K562 (cell line): Measurements from ENCODE around the gene ZSCAN12. TPM values are rescaled to one million over a fixed set of nuclear protein-coding genes. Genes with fewer than 3 reads are reported as not detected.

Experiments used
- BRF1 ChIP-seq: IDR thresholded peaks from 3 replicates; pipeline ENCODE4 v1.6.1; 2011; ENCODE audit warnings: borderline replicate concordance, mild to moderate bottlenecking; ENCODE audit not compliant: insufficient read length; ENCODE audit errors: extremely low read depth
- CAMTA2 ChIP-seq: fragments of 250-450 bp; sonication (Bioruptor Pico); conservative IDR thresholded peaks from 2 replicates; pipeline ENCODE4 v1.5.1; 2022
- CHCHD3 ChIP-seq: fragments of 250-450 bp; sonication (Bioruptor Pico); IDR thresholded peaks from 2 replicates; pipeline ENCODE4 v2.1.2; 2022; ENCODE audit warnings: mild to moderate bottlenecking
- CHD4 ChIP-seq: fragments of 200-600 bp; sonication (generic); IDR thresholded peaks from 3 replicates; pipeline ENCODE4 v1.6.1; 2012; ENCODE audit warnings: low read depth, mild to moderate bottlenecking, mixed read lengths, low read length, inconsistent platforms; ENCODE audit not compliant: insufficient read depth, insufficient replicate concordance, poor library complexity, severe bottlenecking
- CREBBP ChIP-seq: IDR thresholded peaks from one replicate; pipeline ENCODE4 v1.6.1; 2012; ENCODE audit warnings: low read depth, mild to moderate bottlenecking, control low read depth, inconsistent platforms, low read length
- ELF2 ChIP-seq: fragments of 250-450 bp; sonication (Bioruptor Pico); IDR thresholded peaks from 2 replicates; pipeline ENCODE4 v1.5.0; 2021; ENCODE audit warnings: mild to moderate bottlenecking
- GTF2A2 ChIP-seq: IDR thresholded peaks from 2 replicates; pipeline ENCODE4 v1.6.1; 2016; ENCODE audit warnings: mild to moderate bottlenecking, missing genetic modification characterization, missing compliant biosample characterization
- HDAC8 ChIP-seq: fragments of 450-650 bp; IDR thresholded peaks from 2 replicates; pipeline ENCODE4 v1.6.1; 2016; ENCODE audit warnings: mild to moderate bottlenecking, missing genetic modification characterization, moderate library complexity, missing compliant biosample characterization
- HOXB6 ChIP-seq: fragments of 250-450 bp; sonication (Bioruptor Pico); IDR thresholded peaks from 2 replicates; pipeline ENCODE4 v1.5.1; 2022; ENCODE audit warnings: mild to moderate bottlenecking, borderline replicate concordance
- KDM4B ChIP-seq, 2 experiments: fragments of 450-650 bp in 1 of 2; sonication (generic) in 1 of 2; IDR thresholded peaks; 2 replicates each; pipeline ENCODE4 v1.6.1; 2016 to 2017; ENCODE audit warnings: borderline replicate concordance in 2 of 2, antibody characterized with exemption in 1 of 2, low read depth in 1 of 2, mild to moderate bottlenecking in 1 of 2
- KLF16 ChIP-seq: IDR thresholded peaks from 2 replicates; pipeline ENCODE4 v1.6.1; 2016; ENCODE audit warnings: antibody characterized with exemption
- MBD2 ChIP-seq: sonication (generic); IDR thresholded peaks from 2 replicates; pipeline ENCODE4 v1.6.1; 2016; ENCODE audit warnings: low read depth, borderline replicate concordance
- SLC30A9 ChIP-seq: fragments of 250-450 bp; sonication (Bioruptor Pico); IDR thresholded peaks from 2 replicates; pipeline ENCODE4 v1.8.0; 2022; ENCODE audit warnings: mild to moderate bottlenecking, moderate library complexity
- SPI1 ChIP-seq: IDR thresholded peaks from 2 replicates; pipeline ENCODE4 v1.6.1; 2011; ENCODE audit warnings: low read depth, low read length, control low read depth, borderline replicate concordance
- STAT5B ChIP-seq: fragments of 250-450 bp; sonication (Bioruptor Pico); IDR thresholded peaks from 2 replicates; pipeline ENCODE4 v1.8.0; 2021; ENCODE audit warnings: mild to moderate bottlenecking, inconsistent platforms
- TAF1 ChIP-seq: IDR thresholded peaks from 2 replicates; pipeline ENCODE4 v1.6.1; 2011; ENCODE audit warnings: mild to moderate bottlenecking, low read length, moderate library complexity; ENCODE audit not compliant: insufficient read depth, control insufficient read depth, severe bottlenecking; ENCODE audit errors: extremely low read depth
- TRIM28 ChIP-seq: fragments of 450-650 bp; IDR thresholded peaks from 2 replicates; pipeline ENCODE4 v1.6.1; 2017
- ZC3H8 ChIP-seq: fragments of 450-650 bp; IDR thresholded peaks from 2 replicates; pipeline ENCODE4 v1.6.1; 2017
- ZNF282 ChIP-seq: sonication (generic); formaldehyde crosslinking; IDR thresholded peaks from 2 replicates; pipeline ENCODE4 v1.8.1; 2023; ENCODE audit warnings: missing genetic modification reagents
- ZNF311 ChIP-seq: fragments of 250-450 bp; sonication (Bioruptor Pico); IDR thresholded peaks from 2 replicates; pipeline ENCODE4 v1.4.0; 2020; ENCODE audit warnings: mild to moderate bottlenecking, moderate library complexity
- ZNF398 ChIP-seq: fragments of 250-450 bp; sonication (Bioruptor Pico); IDR thresholded peaks from 2 replicates; pipeline ENCODE4 v1.8.0; 2021; ENCODE audit warnings: moderate library complexity, mild to moderate bottlenecking, inconsistent platforms
- ZNF77 ChIP-seq: fragments of 250-450 bp; sonication (Bioruptor Pico); IDR thresholded peaks from 2 replicates; pipeline ENCODE4 v1.5.0; 2020
- ZNF79 ChIP-seq: fragments of 250-450 bp; sonication (Bioruptor Pico); IDR thresholded peaks from 2 replicates; pipeline ENCODE4 v1.4.0; 2020; ENCODE audit warnings: low read depth, mild to moderate bottlenecking, moderate library complexity
- polyA plus RNA-seq, 8 experiments: library from polyadenylated mRNA; depleted of rRNA in 4 of 8; stranded (reverse) in 5 of 8; unstranded in 3 of 8; fragments of >200 nt; fragmentation: Nextera tagmentation in 2 of 8; fragmentation: Illumina TruSeq in 1 of 8; extraction: Ambion mirVana in 2 of 8; extraction: Trizol in 1 of 8; gene quantifications; 2 replicates each; pipeline versions ENCODE4 v1.2.1 to v1.2.3, GENCODE V29; 2011 to 2014; ENCODE audit warnings: inconsistent platforms in 1 of 8, missing spikeins in 1 of 8
- total RNA-seq, 7 experiments: library from RNA; depleted of rRNA in 6 of 7; stranded (reverse); fragments of >200 nt in 6 of 7; fragmentation: Illumina TruSeq in 2 of 7; extraction: Trizol in 2 of 7; gene quantifications; 2 replicates each; pipeline versions ENCODE4 v1.2.1 to v1.2.3, GENCODE V29; 2011 to 2021; ENCODE audit warnings: low replicate concordance in 1 of 7
- TF ChIP-seq, protein P1 (sequence below): fragments of 250-450 bp; sonication (Bioruptor Pico); IDR thresholded peaks from 2 replicates; pipeline ENCODE4 v1.8.0; 2022; ENCODE audit warnings: moderate library complexity, mild to moderate bottlenecking, inconsistent platforms

ZSCAN12 gene
- total and polyA plus RNA-seq, 9 of the 15 experiments (the other 6 are each of a cell fraction or from before 2014, with no cell fraction given) = 2.5 to 19.6 (median 12.5) TPM

DNA sequence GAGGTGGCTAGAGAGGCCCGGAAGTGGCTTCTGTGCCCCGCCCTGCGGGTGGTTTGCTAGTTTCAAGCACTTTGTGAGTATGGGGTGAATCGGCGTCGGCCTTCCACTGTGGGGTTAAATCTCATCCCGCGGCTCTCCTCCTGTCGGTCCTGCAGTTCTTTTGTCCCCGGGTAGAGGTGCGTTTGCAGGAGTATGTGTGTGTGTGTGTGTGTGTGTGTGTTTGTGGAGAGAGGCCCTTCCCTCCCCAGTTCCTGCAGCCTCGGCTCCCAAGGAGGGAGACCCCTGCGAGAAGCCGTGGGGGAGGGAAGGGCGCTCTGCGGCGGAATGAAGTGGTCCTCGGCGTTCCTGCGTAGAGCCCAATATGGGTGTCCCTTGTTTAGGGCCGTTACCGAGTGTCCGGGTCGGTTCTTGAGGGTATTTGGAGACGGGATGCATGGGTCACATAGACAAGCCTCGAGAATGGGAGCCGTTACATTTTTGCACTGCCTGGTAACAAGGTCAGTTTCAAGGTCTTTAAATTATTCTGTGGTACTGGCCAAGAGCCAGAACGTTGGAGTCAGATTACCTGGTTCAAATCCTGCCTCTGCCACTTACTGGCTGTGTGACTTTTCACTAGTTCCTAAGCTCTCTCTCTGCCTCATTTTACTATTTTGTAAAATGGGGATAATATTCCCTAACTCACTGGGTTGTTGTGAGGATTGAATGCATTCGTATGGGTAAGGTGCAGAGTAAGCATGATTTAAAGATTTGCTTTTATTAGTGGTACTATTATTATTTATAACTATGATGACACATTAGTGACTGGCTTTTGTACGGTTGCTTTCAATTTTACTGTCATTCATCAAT, 49.4 kb downstream of the ZSCAN12 start, which contains the start of gene ZKSCAN3 (continued):
- TF ChIP-seq MBD2 = peak; percentile 70; the same call in 1 of the 2 replicates
- peak; percentile 85; the same call in 1 of the 2 replicates for TF ChIP-seq TRIM28
- no peak for TF ChIP-seq ZNF77 (CRISPR knock-in tag)
- TF ChIP-seq SPI1 = peak; percentile 62
- TF ChIP-seq, protein P1, sequence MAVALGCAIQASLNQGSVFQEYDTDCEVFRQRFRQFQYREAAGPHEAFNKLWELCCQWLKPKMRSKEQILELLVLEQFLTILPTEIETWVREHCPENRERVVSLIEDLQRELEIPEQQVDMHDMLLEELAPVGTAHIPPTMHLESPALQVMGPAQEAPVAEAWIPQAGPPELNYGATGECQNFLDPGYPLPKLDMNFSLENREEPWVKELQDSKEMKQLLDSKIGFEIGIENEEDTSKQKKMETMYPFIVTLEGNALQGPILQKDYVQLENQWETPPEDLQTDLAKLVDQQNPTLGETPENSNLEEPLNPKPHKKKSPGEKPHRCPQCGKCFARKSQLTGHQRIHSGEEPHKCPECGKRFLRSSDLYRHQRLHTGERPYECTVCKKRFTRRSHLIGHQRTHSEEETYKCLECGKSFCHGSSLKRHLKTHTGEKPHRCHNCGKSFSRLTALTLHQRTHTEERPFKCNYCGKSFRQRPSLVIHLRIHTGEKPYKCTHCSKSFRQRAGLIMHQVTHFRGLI = no peak
- TF ChIP-seq HOXB6 (CRISPR knock-in tag) = no peak; the same call in 1 of the 2 replicates
- TF ChIP-seq TAF1 = peak; percentile 91
- TF ChIP-seq ZNF79 (CRISPR knock-in tag) = no peak
- peak; percentile 82 for TF ChIP-seq CHD4
- no peak for TF ChIP-seq CAMTA2
- no peak for TF ChIP-seq CHCHD3 (CRISPR knock-in tag)
- TF ChIP-seq HDAC8 (tag) = no peak
- TF ChIP-seq ELF2 (CRISPR knock-in tag) = peak; percentile 96
- TF ChIP-seq KLF16 = no peak
- TF ChIP-seq ZNF311 (CRISPR knock-in tag) = no peak
- no peak for TF ChIP-seq BRF1
- TF ChIP-seq ZNF282 = no peak
- 0 out of 2 replicates have a peak, but pooled peaks have one; percentile 51 for TF ChIP-seq GTF2A2 (tag)
- no peak for TF ChIP-seq CREBBP
- peak in 1 of 2 experiments; percentile 55; a peak in 1 of 4 replicates for TF ChIP-seq KDM4B (IDR thresholded peaks at IDR 0.05; ENCODE audit: borderline replicate concordance in 2 of 2, low read depth in 1 of 2)
- TF ChIP-seq ZC3H8 = peak; percentile 85; the same call in 1 of the 2 replicates
- no peak for TF ChIP-seq STAT5B (CRISPR knock-in tag)
- TF ChIP-seq SLC30A9 (CRISPR knock-in tag) = no peak
- TF ChIP-seq ZNF398 (CRISPR knock-in tag) = no peak
